ENCODE results near the gene KIF3B. TPM values are rescaled to one million over a fixed set of nuclear protein-coding genes. Genes with fewer than 3 reads are reported as not detected.
A peak's percentile ranks its signal among the peaks of the same experiment; 100 is the strongest.

Gene KIF3B
- total RNA-seq, 2 donors from 2014 or later = 41.7 to 49.2 TPM

GRCh38 chr20:32359633-32360332, 82.3 kb downstream of the KIF3B start:
- peaks cover 4% of the 10 kb centered on the region for H3K4me1 ChIP-seq
- H3K9me3 ChIP-seq = no peaks in the 10 kb centered on the region
- peak overlapping the region; percentile 82 for H3K27ac ChIP-seq
- peak overlapping the region; percentile 69 for H3K4me3 ChIP-seq
- intact Hi-C loops (cut with DNase I) = loop anchor here (10.0 kb wide), 1 partner anchor 125 kb away; no protein-coding TSS in a partner anchor
- DNase-seq = peak; percentile 42
- H3K9ac ChIP-seq (ENCODE audit: low read depth in 2 of 2, low read length in 2 of 2) = peak overlapping the region; percentile 76 to 98
- no peak for TF ChIP-seq CTCF (IDR thresholded peaks at IDR 0.05)
- H3K36me3 ChIP-seq = no peaks in the 10 kb centered on the region
- no peaks in the 10 kb centered on the region for H3K27me3 ChIP-seq

GRCh38 chr20:32360333-32360634, 82.8 kb downstream of the KIF3B start:
- Histone ChIP-seq H3K4me1 (peaks cover 4% of the 10 kb centered on the region), H3K27ac (no peak overlapping the region), H3K27me3 (no peaks in the 10 kb centered on the region), H3K4me3 (peak overlapping the region; percentile 69), H3K9ac (ENCODE audit: low read depth in 2 of 2, low read length in 2 of 2) (peak overlapping the region in 1 of 2 donors; percentile 9), H3K36me3 (no peaks in the 10 kb centered on the region), H3K9me3 (no peaks in the 10 kb centered on the region)
- no peak for DNase-seq
- intact Hi-C loops (cut with DNase I) = no loop called here
- no peak for TF ChIP-seq CTCF (IDR thresholded peaks at IDR 0.05)

GRCh38 chr20:32362901-32363364, 85.5 kb downstream of the KIF3B start:
- Histone ChIP-seq H3K4me3 (no peak overlapping the region), H3K9me3 (no peaks in the 10 kb centered on the region), H3K27ac (no peak overlapping the region), H3K9ac (ENCODE audit: low read depth in 2 of 2, low read length in 2 of 2) (no peak overlapping the region), H3K4me1 (peaks cover 8% of the 10 kb centered on the region), H3K27me3 (no peaks in the 10 kb centered on the region), H3K36me3 (no peaks in the 10 kb centered on the region)
- intact Hi-C loops (cut with DNase I) = no loop called here
- no peak for TF ChIP-seq CTCF (IDR thresholded peaks at IDR 0.05)
- no peak for DNase-seq

- no peak for DNase-seq
- intact Hi-C loops (cut with DNase I) = no loop called here
- no peak for TF ChIP-seq CTCF (IDR thresholded peaks at IDR 0.05)
These were observed 86.0 kb downstream of the KIF3B start for GRCh38 chr20:32363492-32363891.

DNA sequence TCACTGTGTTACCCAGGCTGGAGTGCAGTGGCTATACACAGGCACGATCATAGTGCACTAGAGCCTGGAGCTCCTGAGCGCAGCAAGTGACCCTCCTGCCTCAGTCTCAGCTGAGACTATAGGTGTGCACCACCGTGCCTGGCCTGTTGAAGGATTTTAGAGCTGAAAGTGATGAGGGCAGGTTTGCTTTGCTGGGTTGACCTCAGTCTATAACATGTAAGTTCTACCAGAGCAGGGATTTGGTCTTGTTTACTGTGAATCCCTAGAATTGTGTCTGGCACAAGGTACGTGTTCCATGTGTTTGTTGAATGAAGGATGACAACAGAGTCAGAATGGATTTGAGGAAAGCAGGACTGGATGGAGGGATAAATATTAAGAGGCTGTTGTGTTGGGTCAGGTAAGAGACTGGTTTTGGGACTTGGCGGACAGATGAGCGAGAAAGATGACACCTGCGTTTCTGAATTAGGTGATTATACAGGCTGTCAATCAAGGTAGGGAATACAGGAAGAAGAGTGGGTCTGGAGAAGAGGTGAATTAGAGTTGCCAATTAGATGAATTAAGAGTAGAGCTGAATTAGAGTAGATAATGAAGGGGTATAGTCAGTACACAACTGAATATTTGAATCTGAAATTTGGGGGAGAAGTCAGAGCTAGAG, 87.2 kb downstream of the KIF3B start:
- Histone ChIP-seq H3K4me1 (peaks cover 16% of the 10 kb centered on the region), H3K36me3 (no peaks in the 10 kb centered on the region)

More at GRCh38 chr20:32363492-32363891, 86.0 kb downstream of the KIF3B start:
- Histone ChIP-seq H3K36me3 (no peaks in the 10 kb centered on the region), H3K4me1 (peaks cover 11% of the 10 kb centered on the region), H3K27ac (no peak overlapping the region), H3K4me3 (no peak overlapping the region), H3K27me3 (no peaks in the 10 kb centered on the region), H3K9me3 (no peaks in the 10 kb centered on the region), H3K9ac (ENCODE audit: low read depth in 2 of 2, low read length in 2 of 2) (no peak overlapping the region)

More for the DNA sequence above, 87.2 kb downstream of the KIF3B start:
- H3K27me3 ChIP-seq = no peaks in the 10 kb centered on the region
- no peak for DNase-seq
- TF ChIP-seq CTCF (IDR thresholded peaks at IDR 0.05) = no peak
- H3K4me3 ChIP-seq = no peak overlapping the region
- no peak overlapping the region for H3K9ac ChIP-seq (ENCODE audit: low read depth in 2 of 2, low read length in 2 of 2)
- no peaks in the 10 kb centered on the region for H3K9me3 ChIP-seq
- H3K27ac ChIP-seq = no peak overlapping the region
- intact Hi-C loops (cut with DNase I) = no loop called here

Measured in colonic mucosa (tissue), 4 donors.